OCI-LY3 (cell line): ENCODE results near the gene DFFA.

Experiments used
- H2AFZ ChIP-seq: fragments of 200-600, 300-600 bp; shearing (Covaris generic); 2 replicates; pipeline ENCODE4 v1.6.0; 2014; ENCODE audit warnings: antibody characterized with exemption, low read depth, low read length
- H3K27ac ChIP-seq: fragments of 200-600, 300-600 bp; sonication (generic); 2 replicates; pipeline ENCODE4 v1.5.1; 2014; ENCODE audit warnings: mild to moderate bottlenecking, low read length, moderate library complexity, mixed read lengths
- H3K27me3 ChIP-seq: fragments of 200-600, 300-600 bp; sonication (generic); 2 replicates; pipeline ENCODE4 v1.6.1; 2014; ENCODE audit warnings: low read depth, low read length, mixed read lengths
- H3K36me3 ChIP-seq: fragments of 200-600, 300-600 bp; sonication (generic); replicated peaks from 2 replicates; pipeline ENCODE3; 2014; ENCODE audit warnings: low read depth, low read length, mixed read lengths
- H3K4me1 ChIP-seq: fragments of 300-600, 200-600 bp; sonication (generic); 2 replicates; pipeline ENCODE4 v1.6.1; 2014; ENCODE audit warnings: low read length, mixed read lengths
- H3K4me2 ChIP-seq: fragments of 200-600, 300-600 bp; sonication (generic); 2 replicates; pipeline ENCODE4 v1.6.1; 2014; ENCODE audit warnings: low read length, mixed read lengths
- H3K4me3 ChIP-seq: fragments of 300-600, 200-600 bp; sonication (generic); 2 replicates; pipeline ENCODE4 v1.5.1; 2014; ENCODE audit warnings: antibody characterized with exemption, mild to moderate bottlenecking, low read length, moderate library complexity
- H3K79me2 ChIP-seq: fragments of 300-600, 200-600 bp; shearing (Covaris generic); 2 replicates; pipeline ENCODE4 v1.6.1; 2014; ENCODE audit warnings: mild to moderate bottlenecking, low read length, mixed read lengths
- H3K9ac ChIP-seq: fragments of 300-600, 200-600 bp; shearing (Covaris generic); 2 replicates; pipeline ENCODE4 v1.6.0; 2014; ENCODE audit warnings: mild to moderate bottlenecking, low read length, moderate library complexity
- H3K9me3 ChIP-seq: fragments of 200-600, 300-600 bp; shearing (Covaris generic); 2 replicates; pipeline ENCODE4 v1.6.1; 2014; ENCODE audit warnings: low read length, mixed read lengths; ENCODE audit not compliant: insufficient read depth
- H4K20me1 ChIP-seq: fragments of 200-600, 300-600 bp; sonication (generic); 2 replicates; pipeline ENCODE4 v1.6.1; 2016; ENCODE audit warnings: low read length, mixed read lengths; ENCODE audit not compliant: insufficient read depth
- CTCF ChIP-seq: fragments of 200-600, 300-600 bp; sonication (generic); IDR thresholded peaks from 2 replicates; pipeline ENCODE4 v1.5.1; 2014; ENCODE audit warnings: antibody characterized with exemption, low read length, low read depth
- EZH2phosphoT487 ChIP-seq: fragments of 200-600 bp; shearing (Covaris generic); IDR thresholded peaks from 2 replicates; pipeline ENCODE4 v1.6.1; 2018; ENCODE audit warnings: antibody characterized with exemption, mixed run types, low read depth

The DFFA gene

DNA sequence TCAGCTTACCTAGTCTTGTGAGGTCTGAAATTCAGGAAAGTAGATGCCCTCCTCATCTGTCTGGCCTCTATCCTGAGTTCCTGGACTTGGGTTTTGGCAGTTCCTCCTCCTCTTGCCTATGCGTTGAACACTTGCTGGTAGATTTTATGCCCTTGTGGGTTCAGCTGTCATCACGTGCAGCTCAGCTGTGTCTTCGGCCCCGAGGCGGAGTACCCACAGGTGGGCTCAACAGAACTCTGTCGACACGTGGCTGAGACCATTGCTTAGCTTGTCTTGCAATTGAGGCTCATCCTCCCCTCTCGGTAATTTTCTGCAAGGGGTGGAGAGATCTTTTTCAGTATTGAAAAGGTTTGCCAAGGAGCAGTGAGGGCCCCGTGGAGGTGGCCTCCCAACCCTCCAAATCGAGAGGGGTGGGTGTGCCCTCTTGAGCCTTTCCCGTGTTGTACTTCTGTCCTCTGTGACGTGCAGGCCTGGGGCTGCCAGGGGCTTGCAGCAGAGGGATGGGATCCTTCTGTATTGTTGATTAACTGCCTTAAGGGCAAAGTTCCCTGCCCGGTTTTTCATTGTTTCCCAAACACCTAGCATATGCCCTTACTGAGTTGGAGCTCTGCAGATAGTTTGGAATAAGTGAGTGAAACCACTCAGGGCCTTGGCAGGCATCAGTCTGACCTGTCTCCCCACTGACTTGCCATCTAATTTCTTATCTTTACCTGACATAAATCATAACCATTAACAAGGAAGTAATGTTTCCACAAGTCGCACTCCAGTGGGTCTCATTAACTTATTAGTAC lies 39.2 kb downstream of the DFFA start:
- Histone ChIP-seq H2AFZ (no peak overlapping the region), H3K27ac (no peak overlapping the region), H3K4me1 (peaks cover 31% of the 10 kb centered on the region), H3K9ac (no peak overlapping the region), H3K27me3 (no peaks in the 10 kb centered on the region), H3K4me2 (peak overlapping the region; percentile 51), H3K36me3 (no peaks in the 10 kb centered on the region), H3K9me3 (no peaks in the 10 kb centered on the region), H4K20me1 (no peaks in the 10 kb centered on the region), H3K79me2 (peaks cover 8% of the 10 kb centered on the region), H3K4me3 (no peak overlapping the region; the same call in 1 of the 2 replicates)
- TF ChIP-seq CTCF (no peak), EZH2phosphoT487 (no peak)

DNA sequence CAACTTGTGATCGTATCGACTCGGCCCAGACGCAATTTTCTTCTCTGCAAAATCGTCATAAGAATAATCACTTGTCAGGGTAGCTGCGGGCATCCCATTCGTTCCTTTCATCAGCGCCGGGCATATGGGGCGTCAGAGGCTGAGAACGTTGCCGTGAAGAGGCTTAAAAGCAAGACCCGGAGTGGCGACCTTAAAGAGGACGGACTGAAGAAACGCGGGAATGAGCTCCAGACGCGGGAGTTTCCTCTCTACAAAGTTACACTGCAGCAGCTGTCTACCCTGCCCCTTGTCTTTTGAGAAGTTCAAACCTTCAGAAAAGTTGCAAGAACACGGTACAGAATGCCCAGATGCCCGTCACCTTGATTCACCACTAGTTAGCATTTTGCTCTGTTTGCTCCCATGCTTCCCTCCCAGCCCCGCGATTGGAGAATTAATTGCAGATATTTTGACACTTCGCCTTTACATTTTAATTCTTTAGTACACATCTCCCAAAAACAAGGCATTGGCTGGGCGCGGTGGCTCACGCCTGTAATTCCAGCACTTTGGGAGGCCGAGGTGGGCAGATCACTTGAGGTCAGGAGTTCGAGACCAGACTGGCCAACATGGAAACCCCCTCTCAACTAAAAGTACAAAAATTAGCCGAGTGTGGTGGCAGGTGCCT lies 41.1 kb downstream of the DFFA start:
- Histone ChIP-seq H4K20me1 (no peaks in the 10 kb centered on the region), H3K27ac (peak overlapping the region; percentile 6), H3K36me3 (no peaks in the 10 kb centered on the region), H3K4me3 (peak overlapping the region; percentile 93), H3K4me1 (peaks cover 33% of the 10 kb centered on the region), H3K9ac (peak overlapping the region; percentile 82), H3K79me2 (peaks cover 8% of the 10 kb centered on the region), H3K9me3 (no peaks in the 10 kb centered on the region), H2AFZ (peak overlapping the region; percentile 41; the same call in 1 of the 2 replicates), H3K27me3 (no peaks in the 10 kb centered on the region), H3K4me2 (peak overlapping the region; percentile 88)
- TF ChIP-seq CTCF, result no peak
- TF ChIP-seq EZH2phosphoT487, result no peak

- Histone ChIP-seq H2AFZ (peak within 1 kb of the TSS; percentile 41; the same call in 1 of the 2 replicates), H3K9ac (peak within 1 kb of the TSS; percentile 82), H3K9me3 (no peaks in the 10 kb centered on the region), H3K4me2 (peak within 1 kb of the TSS; percentile 88), H3K4me3 (peak within 1 kb of the TSS; percentile 93), H3K27ac (peak within 1 kb of the TSS; percentile 71), H4K20me1 (no peaks in the 10 kb centered on the region), H3K36me3 (no peaks in the 10 kb centered on the region), H3K4me1 (peaks cover 33% of the 10 kb centered on the region), H3K27me3 (no peaks in the 10 kb centered on the region), H3K79me2 (peaks cover 8% of the 10 kb centered on the region)
- TF ChIP-seq EZH2phosphoT487, result no peak
- TF ChIP-seq CTCF, result peak; percentile 64
Measured at GRCh38 chr1:10430216-10431069, 41.9 kb downstream of the DFFA start, which contains the start of gene CENPS. CENPS (plus strand) TSS chr1:10430433; CDS start chr1:10430518, 85 bp downstream.
